Brain pericyte (primary cell): ENCODE data around the gene ROBO4.
A peak's percentile ranks its signal among the peaks of the same experiment; 100 is the strongest.

Experiments used
- DNase-seq: peaks from one replicate; pipeline ENCODE4 v3.0.0-alpha.2; 2012; ENCODE audit warnings: low read depth, low spot score

ROBO4 gene

DNA sequence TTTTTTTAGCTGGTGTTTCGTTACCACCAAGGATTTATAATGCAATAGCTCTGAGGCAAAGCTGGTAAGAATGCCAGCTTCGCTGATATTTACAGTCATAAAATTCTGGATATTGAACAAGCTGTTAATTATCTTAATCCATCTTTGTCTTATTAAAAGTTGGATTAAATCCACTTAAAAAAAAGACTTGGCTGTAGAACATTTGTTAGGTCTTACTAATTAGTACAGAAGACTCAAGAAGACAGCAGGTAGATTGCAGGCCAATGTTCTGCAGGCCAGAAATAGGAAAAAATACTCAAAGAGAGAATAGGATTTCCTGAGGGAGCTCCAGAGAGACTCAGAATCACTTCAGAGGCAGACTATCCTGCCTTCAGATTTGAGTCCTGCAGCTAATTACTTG, 7.5 kb downstream of the ROBO4 start:
- no peak for DNase-seq

DNA sequence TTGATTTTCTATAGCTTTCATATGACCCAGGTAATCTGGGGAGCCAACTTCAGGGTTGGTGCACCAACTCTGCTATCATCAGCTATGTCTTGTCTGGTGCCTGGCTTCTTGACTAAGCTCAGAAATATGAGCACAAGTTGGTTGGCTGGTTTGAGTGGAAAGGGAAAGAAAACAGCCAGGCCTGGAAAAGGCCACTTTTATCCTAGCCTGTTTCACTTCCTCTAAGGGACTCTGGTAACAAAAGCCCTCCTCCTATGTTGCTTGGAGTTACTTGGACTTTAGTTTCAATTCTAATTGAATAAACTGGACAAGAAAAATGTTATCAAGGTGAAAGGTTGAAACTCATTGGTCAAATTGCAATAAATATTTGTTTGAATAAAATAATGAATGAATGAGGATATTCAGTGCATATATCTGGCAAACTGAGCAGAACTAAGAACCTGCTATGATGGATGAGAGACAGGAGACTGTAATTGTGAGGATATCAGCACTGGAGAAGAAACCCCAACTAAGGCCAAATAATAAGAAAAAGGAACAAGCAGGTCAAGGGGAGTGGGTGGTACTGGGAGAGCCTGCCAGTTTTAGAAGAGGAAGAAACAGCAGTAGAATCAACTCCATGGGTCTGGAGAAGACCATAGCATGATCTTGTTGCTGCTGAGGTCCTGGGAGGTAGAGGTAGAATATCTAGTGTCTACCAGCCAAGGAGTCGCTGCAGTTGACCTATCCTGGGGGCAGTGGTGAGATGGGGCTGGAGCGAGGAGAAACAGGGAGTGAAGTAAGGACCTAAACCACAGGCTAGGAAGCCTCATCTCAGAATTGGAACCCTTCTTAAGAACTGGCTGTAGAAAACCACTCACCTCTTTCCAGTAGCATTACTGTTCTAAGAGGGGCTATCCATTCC, 8.2 kb downstream of the ROBO4 start:
- no peak for DNase-seq

DNA sequence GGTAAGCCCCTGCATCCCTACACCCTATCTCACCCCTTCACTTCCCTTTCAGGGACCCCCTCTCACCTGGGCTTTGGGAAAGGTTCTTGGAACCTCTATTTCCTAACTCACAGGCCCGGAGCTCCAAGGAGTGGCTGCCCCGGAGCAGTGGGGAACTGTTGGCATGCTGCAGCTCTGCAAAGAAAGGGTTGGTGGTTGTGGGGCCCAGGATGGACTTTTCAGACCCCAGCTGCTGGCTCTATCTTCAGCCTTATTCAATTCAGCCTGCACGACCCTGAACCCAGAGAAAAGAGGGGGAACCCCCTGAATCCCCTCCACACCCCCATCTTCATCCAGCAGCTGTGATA, 10.0 kb downstream of the ROBO4 start:
- DNase-seq = no peak

DNA sequence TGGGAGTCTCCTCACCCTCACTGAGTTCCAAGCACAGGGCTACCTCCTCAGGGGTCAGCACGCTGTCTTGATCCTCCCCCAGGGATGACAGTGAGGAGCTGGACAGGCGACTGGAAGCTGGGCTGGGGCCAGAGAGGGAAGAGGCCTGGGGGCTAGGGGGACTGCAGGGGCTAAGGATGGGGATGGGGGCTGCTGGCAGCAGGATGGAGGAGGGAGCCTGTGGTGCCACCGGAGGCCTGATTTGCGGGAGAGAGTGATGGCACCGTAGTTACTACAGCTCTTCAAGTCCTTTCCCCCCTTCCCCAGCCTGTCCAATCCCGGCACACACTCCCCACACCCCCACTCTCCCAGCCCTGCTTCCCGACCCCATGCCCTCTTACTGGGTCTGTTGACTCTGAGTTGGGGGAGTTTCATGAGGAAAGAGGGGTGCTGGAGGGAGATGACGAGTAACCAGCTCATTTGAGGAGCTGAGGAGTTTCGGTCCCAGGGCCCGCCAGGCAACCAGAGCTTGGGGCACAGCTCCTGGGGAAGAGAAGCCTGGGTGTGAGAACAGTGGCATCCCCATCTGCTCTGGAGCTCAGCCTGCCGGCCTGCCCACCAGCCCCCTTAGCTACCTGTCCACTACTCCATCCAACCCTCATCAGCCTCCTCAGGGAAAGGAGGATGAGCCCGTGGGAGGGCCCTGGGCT, 10.5 kb downstream of the ROBO4 start:
- no peak for DNase-seq

DNA sequence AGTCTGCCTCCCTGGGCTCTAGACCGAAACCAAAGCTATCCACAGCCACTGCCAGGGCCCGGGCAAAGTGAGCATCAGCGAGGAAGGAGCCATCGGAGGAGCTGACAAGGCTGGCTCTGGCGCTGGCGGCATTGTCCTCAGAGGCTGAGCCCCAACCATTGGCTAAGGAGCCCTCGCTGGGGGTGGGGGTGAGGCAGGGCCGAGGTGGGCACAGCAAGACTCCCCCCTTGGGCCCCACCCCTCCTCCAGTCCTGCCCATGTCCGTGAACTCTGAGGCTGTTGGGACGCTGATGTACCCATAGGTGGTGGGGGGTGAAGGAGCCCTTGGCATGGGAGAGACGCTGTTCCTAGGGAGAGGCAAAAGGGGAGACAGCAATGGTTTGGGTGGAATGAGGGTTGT, 11.2 kb downstream of the ROBO4 start:
- DNase-seq = no peak

DNA sequence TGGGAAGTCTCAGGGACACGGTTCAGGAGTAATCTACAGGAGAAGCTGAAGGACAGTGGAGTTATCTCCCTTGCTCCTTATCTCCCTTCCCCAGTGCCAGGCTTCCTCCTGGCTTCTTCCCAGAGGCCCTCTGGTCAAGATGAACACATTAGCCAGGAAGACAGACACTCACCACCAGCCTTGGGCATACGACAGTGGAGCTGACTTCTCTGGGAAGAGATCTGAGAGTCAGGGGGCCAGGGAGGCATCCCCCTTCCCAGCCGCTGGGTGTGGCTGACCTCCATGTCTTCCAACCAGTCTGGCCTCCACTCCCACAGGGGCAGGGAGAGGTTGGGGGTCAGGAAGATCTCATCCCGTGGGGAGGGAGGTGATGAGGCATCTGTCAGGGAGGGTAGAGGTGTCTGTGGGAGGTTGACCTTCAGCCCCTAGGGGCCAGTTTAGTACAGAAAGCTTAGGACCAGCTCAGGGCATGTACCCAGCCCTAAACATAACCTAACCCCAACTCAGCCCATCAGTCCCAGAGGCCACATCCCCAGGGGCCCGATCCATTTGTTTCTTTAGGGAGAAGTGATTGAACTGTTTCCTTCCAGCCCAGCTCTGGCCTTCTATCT, 12.7 kb downstream of the ROBO4 start:
- no peak for DNase-seq

DNA sequence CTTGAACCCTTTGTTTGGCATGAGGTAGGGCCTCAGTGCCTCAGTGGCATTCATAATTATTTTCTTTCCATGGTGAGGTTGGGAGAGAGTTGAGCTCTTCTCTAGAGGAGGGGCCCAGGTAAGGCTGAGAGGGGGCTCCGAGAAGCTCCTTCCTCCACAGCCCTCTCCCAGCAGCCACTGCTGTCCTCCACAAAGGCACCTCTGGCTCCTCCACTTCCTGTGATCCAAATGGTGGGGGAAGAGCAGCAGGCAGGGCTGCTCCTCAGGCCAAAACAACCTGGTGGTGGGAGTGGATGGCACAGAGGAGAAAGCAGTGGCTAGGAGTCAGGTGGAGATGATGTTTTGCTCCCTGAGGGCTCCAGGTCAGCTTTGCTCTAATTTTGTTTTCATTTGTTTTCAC, 13.3 kb downstream of the ROBO4 start:
- DNase-seq = no peak

DNA sequence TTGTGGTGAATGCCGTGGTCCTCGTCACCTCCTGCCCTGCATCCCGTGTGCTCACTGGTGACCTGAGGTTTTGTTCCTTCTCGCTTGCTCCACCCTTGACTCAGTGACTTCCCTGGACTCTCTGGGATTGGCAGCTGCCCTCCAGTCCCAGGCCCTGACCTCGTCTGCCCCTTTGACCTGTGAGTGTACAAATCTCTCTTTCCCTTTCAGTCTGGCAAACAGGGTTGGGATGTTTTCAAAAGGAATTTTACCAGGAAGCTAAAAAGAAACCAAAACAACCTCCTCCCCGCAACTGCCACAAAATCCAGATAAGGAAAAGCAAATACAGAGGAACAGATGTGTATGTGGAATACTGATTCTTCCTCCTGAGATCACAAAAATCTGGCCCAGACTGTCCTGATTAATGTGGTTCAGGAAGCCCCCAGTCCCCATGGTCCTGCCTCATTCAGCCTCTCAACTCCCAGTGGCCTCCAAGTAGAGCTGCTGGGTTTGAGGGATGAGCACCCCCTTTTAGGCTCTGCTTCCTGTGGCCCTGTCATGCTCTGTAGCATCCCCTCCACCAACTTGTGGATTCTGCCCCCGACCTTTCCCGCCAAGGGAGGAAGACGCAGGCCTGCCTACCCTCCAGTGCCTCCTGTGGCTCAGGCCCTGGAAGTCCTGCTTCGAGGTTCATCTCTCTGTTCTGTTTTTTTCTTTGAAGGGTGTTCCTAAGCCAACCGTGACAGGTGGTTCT, 15.2 kb downstream of the ROBO4 start:
- DNase-seq = no peak

DNA sequence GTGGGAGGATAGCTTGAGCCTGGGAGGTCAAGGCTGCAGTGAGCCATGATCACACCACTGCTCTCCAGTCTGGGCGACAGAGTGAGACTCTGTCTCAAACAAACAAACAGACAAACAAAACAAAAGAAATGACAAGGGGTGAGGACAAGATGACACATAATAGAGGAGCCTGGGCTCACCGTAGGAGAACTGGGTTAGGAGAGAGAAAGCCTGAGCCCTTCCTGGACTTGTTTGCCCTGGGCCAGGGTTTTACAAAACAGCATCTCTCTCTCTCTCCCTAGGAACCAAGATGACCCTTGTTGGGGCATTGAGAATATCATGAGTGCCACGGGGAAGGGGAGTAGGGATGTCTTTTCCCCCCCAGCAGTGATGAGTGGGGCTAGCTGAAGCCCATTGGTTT, 16.7 kb downstream of the ROBO4 start:
- no peak for DNase-seq

DNA sequence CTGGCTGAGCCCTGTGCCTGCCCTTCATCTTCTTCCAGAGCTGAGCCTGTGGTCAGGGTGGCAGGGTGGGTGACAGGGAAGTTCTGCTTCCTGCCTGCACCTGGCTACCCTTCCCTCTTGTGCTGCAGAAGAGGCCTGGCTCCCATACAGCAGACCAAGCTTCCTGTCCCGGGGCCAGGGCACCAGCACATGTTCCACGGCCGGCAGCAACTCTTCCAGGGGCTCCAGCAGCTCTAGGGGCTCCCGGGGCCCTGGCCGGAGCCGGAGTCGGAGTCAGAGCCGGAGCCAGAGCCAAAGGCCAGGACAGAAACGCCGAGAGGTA, 17.4 kb downstream of the ROBO4 start:
- no peak for DNase-seq

DNA sequence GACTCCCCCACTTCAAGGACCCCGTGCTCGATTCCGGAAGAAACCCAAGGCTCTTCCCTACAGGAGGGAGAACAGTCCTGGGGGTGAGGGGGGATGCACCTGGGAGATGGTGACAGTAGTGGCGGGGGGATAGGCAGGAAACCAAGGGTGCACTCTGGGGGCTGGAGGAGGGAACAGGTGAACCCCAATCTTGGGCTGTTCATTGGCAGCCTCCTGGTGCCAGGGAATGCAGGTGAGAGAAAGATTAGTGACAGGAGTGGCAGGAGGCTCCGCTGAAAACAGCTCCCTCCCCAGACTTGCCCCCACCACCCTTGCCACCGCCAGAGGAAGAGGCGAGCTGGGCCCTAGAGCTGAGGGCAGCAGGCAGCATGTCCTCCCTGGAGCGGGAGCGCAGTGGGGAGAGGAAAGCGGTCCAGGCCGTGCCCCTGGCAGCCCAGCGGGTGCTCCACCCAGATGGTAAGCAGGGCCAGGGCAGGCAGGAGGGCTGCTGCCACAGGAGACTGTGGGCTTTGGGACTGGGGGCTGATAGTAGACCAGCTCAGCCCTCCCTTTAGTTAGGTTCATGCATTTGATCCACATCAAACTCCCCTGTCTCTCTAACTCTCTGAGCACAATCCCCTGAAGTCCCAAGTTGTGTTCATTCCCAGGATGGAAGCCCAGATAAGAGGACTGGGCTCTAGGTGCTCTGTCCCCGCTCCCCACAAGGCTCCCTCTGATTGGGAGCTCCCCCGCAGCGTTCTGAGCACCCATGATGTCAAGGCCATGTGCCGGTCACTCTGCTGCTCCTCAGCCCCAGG, 18.0 kb downstream of the ROBO4 start:
- no peak for DNase-seq

DNA sequence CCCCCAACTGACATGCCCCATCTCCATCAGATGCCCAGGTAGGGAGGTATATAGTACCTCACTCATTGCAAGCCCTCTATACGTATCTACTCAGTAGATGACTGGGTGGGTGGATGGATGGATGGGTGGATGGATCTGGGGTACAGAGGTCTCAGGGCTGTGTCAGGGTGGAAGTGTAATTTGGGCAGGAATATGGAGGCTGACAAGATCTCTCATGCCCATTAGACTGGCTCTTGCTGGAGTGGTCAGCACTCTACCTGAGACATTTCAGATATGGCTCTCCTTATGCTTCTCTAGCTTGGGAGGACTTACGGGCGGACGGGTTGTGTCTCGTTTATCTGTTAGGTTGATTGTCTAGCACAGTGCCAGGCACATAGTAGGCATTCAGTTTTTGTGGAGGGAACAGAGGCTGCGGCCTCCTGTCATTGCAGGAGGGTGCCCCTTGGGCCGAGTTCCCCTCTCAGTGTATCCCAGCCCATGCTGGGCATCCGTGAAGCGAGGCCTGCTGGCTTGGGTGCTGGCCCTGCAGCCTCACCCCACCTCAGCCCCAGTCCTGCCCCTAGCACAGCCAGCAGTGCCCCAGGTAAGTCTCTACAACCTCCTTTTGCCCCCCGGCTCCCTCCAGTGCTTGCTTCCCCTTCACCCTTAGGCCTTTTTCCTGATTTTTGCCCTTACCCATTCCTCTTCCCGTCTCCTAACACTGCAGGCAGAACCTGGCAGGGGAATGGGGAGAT, 18.7 kb downstream of the ROBO4 start:
- no peak for DNase-seq

DNA sequence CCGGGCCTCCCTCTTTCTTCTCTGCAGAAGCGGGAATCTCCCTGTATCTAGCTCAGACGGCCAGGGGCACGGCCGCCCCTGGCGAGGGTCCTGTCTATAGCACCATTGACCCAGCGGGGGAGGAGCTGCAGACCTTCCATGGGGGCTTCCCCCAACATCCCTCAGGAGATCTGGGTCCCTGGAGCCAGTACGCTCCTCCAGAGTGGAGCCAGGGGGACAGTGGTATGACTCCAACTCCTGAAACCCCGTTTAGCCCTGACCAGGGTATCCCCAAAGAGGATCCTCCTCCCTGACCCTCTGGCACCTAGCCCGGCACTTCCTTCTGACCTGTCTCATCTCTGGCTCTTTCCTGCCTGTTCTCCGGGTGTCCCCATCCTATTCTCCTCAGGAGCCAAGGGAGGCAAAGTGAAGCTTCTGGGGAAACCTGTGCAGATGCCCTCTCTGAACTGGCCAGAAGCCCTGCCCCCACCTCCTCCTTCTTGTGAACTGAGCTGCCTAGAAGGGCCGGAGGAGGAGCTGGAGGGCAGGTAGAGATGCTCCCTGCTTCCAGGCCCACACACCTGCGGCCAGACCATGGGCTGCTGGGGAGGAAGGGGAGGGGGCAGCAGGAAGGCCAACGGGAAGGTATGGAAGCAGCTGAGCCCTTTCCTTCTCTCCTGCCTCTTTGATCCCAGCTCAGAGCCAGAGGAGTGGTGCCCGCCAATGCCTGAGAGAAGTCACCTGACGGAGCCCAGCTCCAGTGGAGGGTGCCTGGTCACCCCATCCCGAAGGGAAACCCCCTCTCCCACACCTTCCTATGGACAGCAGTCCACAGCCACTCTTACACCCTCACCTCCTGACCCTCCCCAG, 19.5 kb downstream of the ROBO4 start:
- DNase-seq = no peak

DNA sequence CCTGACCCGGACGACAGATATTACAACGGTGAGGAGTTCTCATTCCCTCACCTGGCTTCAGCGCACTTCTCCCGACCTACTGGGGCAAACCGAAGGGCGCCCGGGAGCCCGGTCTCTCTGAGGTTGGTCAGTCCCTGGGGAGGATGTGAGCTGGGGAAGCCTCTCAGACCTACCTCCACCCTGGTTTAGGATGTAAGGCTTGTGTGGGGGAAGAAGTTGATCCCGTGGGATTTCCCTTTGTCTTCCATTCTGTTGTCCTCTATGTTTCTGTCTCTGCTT, 20.1 kb downstream of the ROBO4 start:
- no peak for DNase-seq

DNA sequence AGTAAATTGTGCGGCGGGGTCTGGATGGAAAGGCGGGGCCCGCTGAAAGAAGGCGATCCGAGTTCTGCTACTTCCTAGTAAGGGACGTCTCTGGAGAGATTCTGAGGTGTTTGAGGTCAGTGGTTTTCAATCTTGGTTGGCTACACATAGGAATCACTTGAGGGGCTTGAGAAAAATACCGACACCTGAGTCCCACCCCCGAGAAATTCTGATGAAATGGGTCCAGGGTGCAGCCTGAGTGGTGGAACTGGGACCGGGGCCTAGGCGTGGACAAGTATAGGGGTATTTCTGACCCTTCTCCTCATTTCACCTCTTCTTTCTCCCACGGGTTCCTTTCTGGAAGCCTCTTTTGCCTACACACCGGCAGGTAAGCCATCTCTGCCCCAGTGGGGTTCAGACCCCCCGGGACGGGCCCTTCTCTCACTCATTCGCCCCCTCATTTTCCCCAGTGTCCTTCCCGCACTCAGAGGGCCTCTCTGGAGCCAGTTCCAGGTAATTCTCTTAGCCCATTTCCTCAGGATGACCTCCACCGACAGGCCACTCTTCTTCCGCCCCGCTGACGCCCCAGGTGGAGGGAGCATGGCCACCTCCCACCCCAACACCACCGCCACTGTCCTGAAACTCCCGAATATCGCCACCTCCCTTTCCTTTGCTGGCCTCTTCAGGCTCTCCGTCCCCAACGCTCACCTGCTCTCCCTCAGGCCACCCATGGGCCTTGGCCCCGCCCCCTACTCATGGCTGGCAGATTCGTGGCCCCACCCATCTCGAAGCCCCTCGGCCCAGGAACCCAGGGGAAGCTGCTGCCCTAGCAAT, 20.6 kb downstream of the ROBO4 start:
- DNase-seq = no peak

DNA sequence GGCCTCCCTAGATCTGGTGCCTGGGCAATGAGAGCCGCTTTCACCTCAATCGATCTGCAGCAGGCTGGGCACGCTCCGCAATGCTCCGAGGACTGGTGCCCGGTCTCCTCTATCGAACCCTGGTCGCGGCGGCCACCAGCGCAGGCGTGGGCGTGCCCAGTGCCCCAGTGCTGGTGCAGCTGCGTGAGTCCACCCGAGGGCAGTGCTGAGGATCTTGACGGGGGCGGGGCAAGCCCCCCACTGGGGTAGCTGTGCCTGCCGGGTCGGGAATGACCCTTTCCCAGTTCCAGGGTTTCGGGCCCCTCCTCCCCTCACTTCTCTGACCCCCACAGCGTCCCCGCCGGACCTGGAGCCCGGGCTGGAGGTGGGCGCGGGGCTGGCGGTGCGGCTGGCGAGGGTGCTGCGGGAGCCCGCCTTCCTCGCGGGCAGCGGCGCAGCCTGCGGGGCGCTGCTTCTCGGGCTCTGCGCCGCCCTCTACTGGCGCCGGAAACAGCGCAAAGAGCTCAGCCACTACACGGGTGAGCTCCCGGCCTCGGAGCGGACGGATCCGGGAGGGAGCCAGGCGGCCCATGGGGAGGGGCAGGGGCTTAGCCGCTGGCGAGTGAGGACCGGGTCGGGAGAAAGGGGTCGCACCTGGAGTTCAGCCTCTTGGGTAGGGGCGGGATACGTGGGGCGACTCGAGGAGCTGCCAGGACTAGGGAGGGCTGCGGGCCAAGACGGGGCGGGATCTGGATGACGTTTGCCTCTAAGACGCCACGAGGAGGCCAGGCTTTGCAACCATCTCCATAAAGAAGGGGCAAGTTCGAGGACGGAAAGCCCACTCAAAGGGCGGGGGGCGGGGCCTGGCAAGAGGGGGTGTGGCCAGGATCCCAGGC, 21.5 kb downstream of the ROBO4 start:
- peak; percentile 88 for DNase-seq

DNA sequence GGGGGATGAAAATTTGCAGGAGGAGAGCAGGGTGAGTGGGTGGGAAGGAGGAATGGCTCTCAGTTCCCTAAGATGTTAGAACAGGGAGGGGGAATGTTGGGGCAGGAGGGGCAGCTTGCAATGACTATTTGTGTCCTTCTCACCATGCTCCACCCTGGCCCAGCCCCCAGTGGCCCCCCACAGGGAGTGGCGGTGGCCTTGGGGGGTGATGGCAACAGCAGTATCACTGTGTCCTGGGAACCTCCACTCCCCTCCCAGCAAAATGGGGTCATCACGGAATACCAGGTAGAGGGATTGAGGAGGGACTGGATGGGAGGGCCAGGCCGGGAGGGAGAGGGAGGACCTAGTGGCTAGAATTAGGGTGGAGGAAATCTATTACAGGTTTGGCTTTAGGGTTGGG, 22.3 kb downstream of the ROBO4 start:
- no peak for DNase-seq

DNA sequence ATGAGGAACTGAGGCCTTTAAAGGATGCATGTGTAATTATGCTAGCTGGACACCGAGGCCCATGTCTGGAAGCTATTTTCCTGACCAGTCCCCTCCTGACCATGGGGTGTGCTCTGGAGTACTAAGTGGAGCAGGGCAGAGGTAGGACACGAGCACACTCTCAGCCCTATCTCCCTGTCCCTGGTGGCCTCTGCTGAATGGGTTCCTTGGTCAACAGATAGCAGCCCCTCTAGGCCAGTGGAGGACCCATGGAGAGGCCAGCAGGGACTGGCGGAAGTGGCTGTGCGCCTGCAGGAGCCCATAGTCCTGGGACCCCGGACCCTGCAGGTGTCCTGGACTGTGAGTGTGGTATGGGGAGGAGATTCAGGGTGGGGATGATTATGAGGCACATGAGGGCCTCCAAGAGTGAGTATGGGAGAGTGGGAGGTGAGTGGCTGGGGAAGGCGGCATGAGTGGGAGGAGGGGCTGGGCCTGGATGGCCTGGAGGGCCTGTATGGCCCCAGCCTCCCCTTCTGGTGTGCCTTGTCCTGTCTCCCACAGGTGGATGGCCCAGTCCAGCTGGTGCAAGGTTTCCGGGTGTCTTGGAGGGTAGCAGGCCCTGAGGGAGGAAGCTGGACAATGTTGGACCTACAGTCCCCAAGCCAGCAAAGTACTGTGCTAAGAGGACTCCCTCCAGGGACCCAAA, 23.0 kb downstream of the ROBO4 start:
- no peak for DNase-seq
